ENCODE data around the gene AKR1C1.
"Not testable (repeated sequence)": the region's sequence is repeated elsewhere in the genome, so short reads cannot be mapped to it uniquely, and the experiment has no call there.

DNA sequence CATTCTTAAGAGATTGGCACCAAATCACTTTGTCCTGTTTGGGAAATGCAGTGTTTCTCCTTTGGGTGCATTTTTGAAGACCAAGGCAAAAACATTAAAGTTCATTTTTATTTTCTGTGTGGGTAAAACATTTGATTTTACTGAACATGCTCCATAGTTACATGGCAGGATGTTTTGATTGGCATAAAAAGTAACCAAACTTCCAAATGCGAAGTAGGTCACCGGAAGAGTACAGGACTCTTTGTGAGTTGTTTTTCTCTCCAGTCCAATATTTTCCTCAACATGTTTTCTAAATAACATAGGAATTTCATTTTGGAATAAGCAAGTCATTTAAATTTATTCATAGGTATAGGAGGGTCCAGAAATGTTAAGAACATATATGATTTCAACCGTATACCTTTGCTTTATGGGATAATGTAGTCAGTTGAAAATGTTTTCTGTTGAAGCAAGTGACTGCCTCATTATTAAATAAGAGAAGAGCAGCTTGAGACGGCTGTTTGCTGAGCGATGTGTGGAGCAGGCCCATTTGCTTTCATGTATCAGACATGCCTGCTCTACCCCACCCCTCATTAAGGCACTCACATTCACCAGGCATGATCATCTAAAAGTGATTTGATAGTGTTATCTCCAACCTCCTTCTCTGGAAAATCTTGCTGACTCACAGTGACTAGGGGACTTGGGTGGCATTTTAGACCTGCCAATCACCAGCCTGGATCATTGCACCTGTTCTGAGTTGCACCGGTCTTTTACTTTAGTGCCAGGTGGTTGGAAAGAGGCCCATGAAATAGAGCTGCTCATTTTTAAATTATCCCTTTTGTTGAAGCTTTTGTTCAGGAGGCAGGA lies 56.8 kb downstream of the AKR1C1 start:
- TF ChIP-seq POLR2A (IDR thresholded peaks at IDR 0.05) = not testable (repeated sequence)
- TF ChIP-seq, protein P1, sequence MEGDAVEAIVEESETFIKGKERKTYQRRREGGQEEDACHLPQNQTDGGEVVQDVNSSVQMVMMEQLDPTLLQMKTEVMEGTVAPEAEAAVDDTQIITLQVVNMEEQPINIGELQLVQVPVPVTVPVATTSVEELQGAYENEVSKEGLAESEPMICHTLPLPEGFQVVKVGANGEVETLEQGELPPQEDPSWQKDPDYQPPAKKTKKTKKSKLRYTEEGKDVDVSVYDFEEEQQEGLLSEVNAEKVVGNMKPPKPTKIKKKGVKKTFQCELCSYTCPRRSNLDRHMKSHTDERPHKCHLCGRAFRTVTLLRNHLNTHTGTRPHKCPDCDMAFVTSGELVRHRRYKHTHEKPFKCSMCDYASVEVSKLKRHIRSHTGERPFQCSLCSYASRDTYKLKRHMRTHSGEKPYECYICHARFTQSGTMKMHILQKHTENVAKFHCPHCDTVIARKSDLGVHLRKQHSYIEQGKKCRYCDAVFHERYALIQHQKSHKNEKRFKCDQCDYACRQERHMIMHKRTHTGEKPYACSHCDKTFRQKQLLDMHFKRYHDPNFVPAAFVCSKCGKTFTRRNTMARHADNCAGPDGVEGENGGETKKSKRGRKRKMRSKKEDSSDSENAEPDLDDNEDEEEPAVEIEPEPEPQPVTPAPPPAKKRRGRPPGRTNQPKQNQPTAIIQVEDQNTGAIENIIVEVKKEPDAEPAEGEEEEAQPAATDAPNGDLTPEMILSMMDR (IDR thresholded peaks at IDR 0.05) = not testable (repeated sequence)
